Esophagus squamous epithelium (tissue), 4 donors: ENCODE data around the gene SMS.

Experiments used
- CTCF ChIP-seq, 6 experiments: fragments of 450-650 bp in 4 of 6; fragments of 200-600 bp in 2 of 6; sonication (generic) in 2 of 6; IDR thresholded peaks; one replicate each; pipeline ENCODE4 v1.5.1; 2016 to 2019; ENCODE audit warnings: antibody characterized with exemption in 6 of 6, mild to moderate bottlenecking in 4 of 6, moderate library complexity in 4 of 6
- POLR2A ChIP-seq, 4 donors: fragments of 450-650 bp; IDR thresholded peaks; one replicate each; pipeline ENCODE4 v1.6.1; 2017; ENCODE audit warnings: antibody characterized with exemption in 4 of 4, mild to moderate bottlenecking in 4 of 4, moderate library complexity in 3 of 4

GRCh38 chrX:21952624-21953023, 12.1 kb downstream of the SMS start:
- no peak for TF ChIP-seq CTCF (IDR thresholded peaks at IDR 0.05)
- no peak for TF ChIP-seq POLR2A (IDR thresholded peaks at IDR 0.05)
